ENCODE measurements around the gene ZNF417. TPM values are rescaled to one million over a fixed set of nuclear protein-coding genes. Genes with fewer than 3 reads are reported as not detected.

ZNF417 gene
- total RNA-seq, 3 donors from 2014 or later (not counting 1 experiment from before 2014, with no cell fraction given), result 32.1 to 46.7 (median 36.4) TPM

DNA sequence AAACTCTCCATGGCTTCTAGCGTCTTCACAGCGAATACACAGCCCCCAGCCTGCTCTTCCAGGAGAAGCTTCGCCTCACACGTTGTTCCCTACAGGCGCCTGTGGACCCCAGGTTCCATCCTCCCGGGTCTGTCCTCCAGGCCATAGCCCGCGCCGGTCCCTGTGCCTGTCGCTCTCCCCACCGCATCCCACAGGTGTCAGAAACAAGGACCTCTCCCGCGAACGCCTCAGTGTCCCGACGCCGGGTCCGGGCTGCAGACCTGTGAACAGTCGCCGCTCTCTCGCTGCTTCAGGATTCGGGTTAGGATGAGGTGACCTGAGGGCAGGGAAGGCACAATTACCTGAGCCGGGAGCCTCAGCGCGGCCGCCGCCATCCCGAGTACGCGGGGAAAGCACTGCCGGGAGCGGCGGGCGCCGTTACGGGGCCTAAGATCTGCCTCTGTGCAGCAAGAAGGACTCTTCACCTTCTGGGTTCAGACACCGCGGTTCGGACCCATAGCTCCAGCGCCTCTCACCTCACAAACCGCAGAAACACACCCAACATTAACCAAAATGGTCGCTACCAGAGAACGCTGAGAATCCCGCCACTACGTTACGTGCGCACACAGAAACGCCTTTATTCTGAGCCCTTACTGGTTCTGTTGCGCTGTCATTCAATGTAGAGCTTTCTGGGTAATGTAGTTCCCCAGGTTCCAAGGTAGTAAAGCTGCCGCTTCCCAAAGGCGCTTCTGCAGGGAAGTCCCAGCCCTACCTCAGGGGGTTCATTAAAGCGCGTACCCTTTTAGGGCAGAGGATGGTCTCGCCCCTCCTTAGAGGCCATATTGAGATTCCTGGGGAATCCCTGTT, 18.7 kb upstream of the ZNF417 start, which contains the start of gene ZNF418:
Gene ZNF418 (minus strand): TSS at position 583 of the 846 bp plus-strand sequence. CDS start 1,580 bp downstream, outside the sequence.
- peak; percentile 89 to 99 (median 99) for ATAC-seq
- TF ChIP-seq, protein P1, sequence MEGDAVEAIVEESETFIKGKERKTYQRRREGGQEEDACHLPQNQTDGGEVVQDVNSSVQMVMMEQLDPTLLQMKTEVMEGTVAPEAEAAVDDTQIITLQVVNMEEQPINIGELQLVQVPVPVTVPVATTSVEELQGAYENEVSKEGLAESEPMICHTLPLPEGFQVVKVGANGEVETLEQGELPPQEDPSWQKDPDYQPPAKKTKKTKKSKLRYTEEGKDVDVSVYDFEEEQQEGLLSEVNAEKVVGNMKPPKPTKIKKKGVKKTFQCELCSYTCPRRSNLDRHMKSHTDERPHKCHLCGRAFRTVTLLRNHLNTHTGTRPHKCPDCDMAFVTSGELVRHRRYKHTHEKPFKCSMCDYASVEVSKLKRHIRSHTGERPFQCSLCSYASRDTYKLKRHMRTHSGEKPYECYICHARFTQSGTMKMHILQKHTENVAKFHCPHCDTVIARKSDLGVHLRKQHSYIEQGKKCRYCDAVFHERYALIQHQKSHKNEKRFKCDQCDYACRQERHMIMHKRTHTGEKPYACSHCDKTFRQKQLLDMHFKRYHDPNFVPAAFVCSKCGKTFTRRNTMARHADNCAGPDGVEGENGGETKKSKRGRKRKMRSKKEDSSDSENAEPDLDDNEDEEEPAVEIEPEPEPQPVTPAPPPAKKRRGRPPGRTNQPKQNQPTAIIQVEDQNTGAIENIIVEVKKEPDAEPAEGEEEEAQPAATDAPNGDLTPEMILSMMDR (IDR thresholded peaks at IDR 0.05), result no peak
- peak; percentile 58 to 59 for DNase-seq
- H3K9me3 ChIP-seq (ENCODE audit: control insufficient read depth, insufficient read depth, low read length), result peaks cover 68% of the 10 kb centered on the region
- H3K4me1 Mint-ChIP-seq, result peaks cover 13 to 14% of the 10 kb centered on the region in 2 donors
- H3K36me3 ChIP-seq (ENCODE audit: control insufficient read depth, insufficient read depth, low read length), result no peaks in the 10 kb centered on the region
- peaks cover 9 to 11% of the 10 kb centered on the region in 2 donors for H3K9me3 Mint-ChIP-seq
- H3K27me3 ChIP-seq (ENCODE audit: control insufficient read depth, insufficient read depth, low read length), result no peaks in the 10 kb centered on the region
- peak within 1 kb of the TSS; percentile 97 to 100 for H3K27ac Mint-ChIP-seq
- intact Hi-C loops (cut with micrococcal nuclease), result no loop called here
- H3K4me3 ChIP-seq (ENCODE audit: low read length), result peak within 1 kb of the TSS; percentile 82
- peaks cover 10% of the 10 kb centered on the region for H3K36me3 Mint-ChIP-seq
- H3K4me1 ChIP-seq (ENCODE audit: control insufficient read depth, insufficient read depth, low read length), result peaks cover 10% of the 10 kb centered on the region
- peak within 1 kb of the TSS; percentile 84 for H3K27ac ChIP-seq (ENCODE audit: low read length)
- H3K27me3 Mint-ChIP-seq (ENCODE audit: low read depth in 2 of 2), result no peaks in the 10 kb centered on the region
- H3K4me3 Mint-ChIP-seq, result peak within 1 kb of the TSS; percentile 97
- WGBS (ENCODE audit: insufficient coverage), result 10% methylated on average over 54 of the region's 54 CpGs

DNA sequence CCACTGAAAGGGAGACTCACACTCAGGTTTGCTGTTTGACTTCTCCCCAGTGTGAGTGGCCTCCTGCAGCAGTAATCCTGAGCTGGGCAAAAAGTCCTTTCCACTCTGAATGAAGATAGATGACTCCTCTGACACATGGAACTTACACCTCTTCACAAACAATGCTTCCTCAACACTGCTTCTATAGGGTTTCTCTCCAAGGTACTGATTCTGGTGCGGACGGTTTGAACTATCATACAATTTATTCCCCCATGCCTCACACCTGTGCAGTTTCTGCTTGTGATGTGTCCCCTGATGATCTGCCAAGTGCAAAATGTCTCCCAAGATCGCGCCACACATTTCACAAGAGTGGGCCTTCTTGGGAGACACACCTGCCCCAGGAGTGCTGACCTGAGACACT, 11.2 kb upstream of the ZNF417 start:
- TF ChIP-seq, protein P1 (IDR thresholded peaks at IDR 0.05), result no peak
- no peaks in the 10 kb centered on the region for H3K27me3 Mint-ChIP-seq (ENCODE audit: low read depth in 2 of 2)
- peaks cover 69% of the 10 kb centered on the region for H3K9me3 ChIP-seq (ENCODE audit: control insufficient read depth, insufficient read depth, low read length)
- no peaks in the 10 kb centered on the region for H3K27me3 ChIP-seq (ENCODE audit: control insufficient read depth, insufficient read depth, low read length)
- no peak overlapping the region for H3K27ac Mint-ChIP-seq
- no peak for ATAC-seq
- no peak overlapping the region for H3K4me3 Mint-ChIP-seq
- intact Hi-C loops (cut with micrococcal nuclease), result no loop called here
- peaks cover 4 to 6% of the 10 kb centered on the region in 2 donors for H3K9me3 Mint-ChIP-seq
- no peak overlapping the region for H3K27ac ChIP-seq (ENCODE audit: low read length)
- no peaks in the 10 kb centered on the region for H3K4me1 Mint-ChIP-seq
- H3K4me1 ChIP-seq (ENCODE audit: control insufficient read depth, insufficient read depth, low read length), result no peaks in the 10 kb centered on the region
- DNase-seq, result no peak
- 100% methylated on average over 4 of the region's 4 CpGs for WGBS (ENCODE audit: insufficient coverage)
- peaks cover 19% of the 10 kb centered on the region for H3K36me3 Mint-ChIP-seq
- no peaks in the 10 kb centered on the region for H3K36me3 ChIP-seq (ENCODE audit: control insufficient read depth, insufficient read depth, low read length)
- H3K4me3 ChIP-seq (ENCODE audit: low read length), result no peak overlapping the region

DNA sequence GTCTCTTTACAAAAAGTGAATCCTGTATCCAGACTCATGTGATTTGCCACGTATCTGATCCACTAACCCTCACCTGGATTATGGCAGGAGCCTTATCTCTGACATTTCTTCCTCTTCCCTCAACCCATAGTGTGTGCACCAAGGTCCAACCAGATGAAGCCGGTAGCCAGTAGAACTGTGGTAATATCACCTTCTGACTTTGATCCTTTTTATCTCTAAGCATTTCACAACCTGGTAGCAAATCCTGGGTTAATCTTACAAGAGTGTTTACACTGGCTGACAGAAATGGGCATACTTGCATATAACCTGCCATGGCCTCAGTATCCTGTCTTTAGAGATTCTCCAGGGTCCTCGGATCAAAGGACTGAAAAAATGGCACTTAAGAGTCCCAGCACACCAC, 1.9 kb downstream of the ZNF417 start:
- DNase-seq (no peak), ATAC-seq (no peak)
- peak overlapping the region; percentile 99 for H3K27ac Mint-ChIP-seq
- peaks cover 25% of the 10 kb centered on the region for H3K36me3 Mint-ChIP-seq
- H3K4me1 Mint-ChIP-seq, result peaks cover 41 to 47% of the 10 kb centered on the region in 2 donors
- H3K27me3 Mint-ChIP-seq (ENCODE audit: low read depth in 2 of 2), result no peaks in the 10 kb centered on the region
- TF ChIP-seq, protein P1 (IDR thresholded peaks at IDR 0.05), result no peak
- H3K9me3 ChIP-seq (ENCODE audit: control insufficient read depth, insufficient read depth, low read length), result peaks cover 6% of the 10 kb centered on the region
- peaks cover 16% of the 10 kb centered on the region for H3K4me1 ChIP-seq (ENCODE audit: control insufficient read depth, insufficient read depth, low read length)
- H3K36me3 ChIP-seq (ENCODE audit: control insufficient read depth, insufficient read depth, low read length), result peaks cover 10% of the 10 kb centered on the region
- H3K9me3 Mint-ChIP-seq, result peaks cover 0 to 2% of the 10 kb centered on the region in 2 donors
- intact Hi-C loops (cut with micrococcal nuclease), result loop anchor here (10.0 kb wide), 1 partner anchor 90 kb away; the partner anchor contains the start of gene ZNF606
- H3K27me3 ChIP-seq (ENCODE audit: control insufficient read depth, insufficient read depth, low read length), result no peaks in the 10 kb centered on the region
- no peak overlapping the region for H3K4me3 ChIP-seq (ENCODE audit: low read length)
- 99% methylated on average over 3 of the region's 3 CpGs for WGBS (ENCODE audit: insufficient coverage)
- H3K27ac ChIP-seq (ENCODE audit: low read length), result no peak overlapping the region
- H3K4me3 Mint-ChIP-seq, result peak overlapping the region; percentile 97
